ENCODE data around the gene FREM2. TPM values are rescaled to one million over a fixed set of nuclear protein-coding genes. Genes with fewer than 3 reads are reported as not detected.

FREM2 gene
- total and polyA plus RNA-seq, 2 experiments from 2014 or later = 2.3 to 17.8 TPM

GRCh38 chr13:38766799-38767198 lies 79.9 kb downstream of the FREM2 start:
- Histone ChIP-seq H3K4me1 (ENCODE audit: insufficient read depth) (no peaks in the 10 kb centered on the region), H3K4me2 (no peak overlapping the region), H3K4me3 (no peak overlapping the region), H4K20me1 (ENCODE audit: insufficient read depth, poor library complexity, severe bottlenecking) (no peaks in the 10 kb centered on the region), H3K27me3 (no peaks in the 10 kb centered on the region), H3K9me2 (replicated peaks; ENCODE audit: insufficient read depth) (no peaks in the 10 kb centered on the region), H3K27ac (no peak overlapping the region), H3K79me2 (no peaks in the 10 kb centered on the region), H3K9me3 (ENCODE audit: low read depth) (no peaks in the 10 kb centered on the region), H3K36me3 (replicated peaks; ENCODE audit: insufficient read depth, low read depth) (no peaks in the 10 kb centered on the region), H2AFZ (no peak overlapping the region)
- no peak for DNase-seq (ENCODE audit: low spot score)
- TF ChIP-seq EZH2 (IDR thresholded peaks at IDR 0.05; ENCODE audit: borderline replicate concordance) (no peak), CTCF (IDR thresholded peaks at IDR 0.05; ENCODE audit: poor library complexity) (no peak), EZH2phosphoT487 (IDR thresholded peaks at IDR 0.05; ENCODE audit: low read depth, severe bottlenecking, unreplicated experiment) (no peak)
- 80% methylated on average over 2 of the region's 2 CpGs for WGBS (ENCODE audit: low lambda C conversion rate, missing lambda C conversion rate)

GRCh38 chr13:38767506-38768265 lies 80.8 kb downstream of the FREM2 start:
- Histone ChIP-seq H3K9me3 (ENCODE audit: low read depth) (no peaks in the 10 kb centered on the region), H3K27me3 (no peaks in the 10 kb centered on the region), H3K27ac (no peak overlapping the region), H3K4me3 (no peak overlapping the region), H4K20me1 (ENCODE audit: insufficient read depth, poor library complexity, severe bottlenecking) (no peaks in the 10 kb centered on the region), H3K36me3 (replicated peaks; ENCODE audit: insufficient read depth, low read depth) (no peaks in the 10 kb centered on the region), H3K4me1 (ENCODE audit: insufficient read depth) (no peaks in the 10 kb centered on the region), H3K4me2 (no peak overlapping the region), H3K79me2 (no peaks in the 10 kb centered on the region), H2AFZ (no peak overlapping the region), H3K9me2 (replicated peaks; ENCODE audit: insufficient read depth) (no peaks in the 10 kb centered on the region)
- DNase-seq (ENCODE audit: low spot score) = no peak
- whole genome bisulfite sequencing (ENCODE audit: low lambda C conversion rate, missing lambda C conversion rate) = 97% methylated on average over 1 of the region's 1 CpG
- TF ChIP-seq EZH2phosphoT487 (IDR thresholded peaks at IDR 0.05; ENCODE audit: low read depth, severe bottlenecking, unreplicated experiment) (no peak), CTCF (IDR thresholded peaks at IDR 0.05; ENCODE audit: poor library complexity) (no peak), EZH2 (IDR thresholded peaks at IDR 0.05; ENCODE audit: borderline replicate concordance) (no peak)

- 99% methylated on average over 7 of the region's 7 CpGs for WGBS (ENCODE audit: low lambda C conversion rate, missing lambda C conversion rate)
- Histone ChIP-seq H3K9me3 (ENCODE audit: low read depth) (no peaks in the 10 kb centered on the region), H3K9me2 (replicated peaks; ENCODE audit: insufficient read depth) (no peaks in the 10 kb centered on the region), H3K4me2 (no peak overlapping the region), H3K36me3 (replicated peaks; ENCODE audit: insufficient read depth, low read depth) (no peaks in the 10 kb centered on the region), H3K4me1 (ENCODE audit: insufficient read depth) (no peaks in the 10 kb centered on the region), H3K79me2 (no peaks in the 10 kb centered on the region), H3K4me3 (no peak overlapping the region), H3K27ac (no peak overlapping the region), H4K20me1 (ENCODE audit: insufficient read depth, poor library complexity, severe bottlenecking) (no peaks in the 10 kb centered on the region), H3K27me3 (no peaks in the 10 kb centered on the region), H2AFZ (no peak overlapping the region)
- no peak for DNase-seq (ENCODE audit: low spot score)
- no peak for TF ChIP-seq CTCF (IDR thresholded peaks at IDR 0.05; ENCODE audit: poor library complexity)
- TF ChIP-seq EZH2 (IDR thresholded peaks at IDR 0.05; ENCODE audit: borderline replicate concordance) = no peak
- no peak for TF ChIP-seq EZH2phosphoT487 (IDR thresholded peaks at IDR 0.05; ENCODE audit: low read depth, severe bottlenecking, unreplicated experiment)
Measured at GRCh38 chr13:38769526-38769925, 82.6 kb downstream of the FREM2 start.

Data from hepatocyte (in vitro differentiated cells).